Panc1 (cell line): Measurements from ENCODE around the gene MAMDC2. TPM values are rescaled to one million over a fixed set of nuclear protein-coding genes. Genes with fewer than 3 reads are reported as not detected.

ENCODE experiments used
- ATAC-seq: fragments of 200-7000 bp; cut with Tn5 transposase; 2 replicates; pipeline ENCODE4 v1.9.1; 2020; ENCODE audit warnings: mild to moderate bottlenecking, moderate library complexity
- BruUV-seq: library from RNA; stranded (reverse); fragments of 400-500 nt; replicated peaks from 2 replicates; lab custom pipeline; 2021; lab: Mats Ljungman, UMichigan
- CTCF ChIA-PET: fragments of 300-600 bp; sonication (Branson Sonifier 250); formaldehyde crosslinking; loops from one replicate; lab custom pipeline; 2022; ENCODE audit warnings: antibody characterized with exemption; lab: Charles Lee
- POLR2A ChIA-PET: fragments of 300-600 bp; sonication (Branson Sonifier 250); formaldehyde crosslinking; loops from one replicate; lab custom pipeline; 2022; ENCODE audit warnings: antibody characterized with exemption; lab: Charles Lee
- DNase-seq: peaks from one replicate; pipeline ENCODE4 v3.0.0-alpha.2; 2010; ENCODE audit warnings: low read depth, low spot score
- H3K27ac ChIP-seq: 2 replicates; pipeline ENCODE4 v1.5.1; 2011; ENCODE audit warnings: mild to moderate bottlenecking, low read length, inconsistent platforms
- H3K27me3 ChIP-seq: fragments of 200-500 bp; sonication (Bioruptor generic); 2 replicates; pipeline ENCODE4 v1.6.0; 2014; ENCODE audit warnings: low read length, inconsistent platforms; ENCODE audit not compliant: control insufficient read depth, insufficient read depth
- H3K36me3 ChIP-seq: fragments of 200-500 bp; sonication (Bioruptor generic); 2 replicates; pipeline ENCODE4 v1.5.1; 2014; ENCODE audit warnings: inconsistent platforms, mild to moderate bottlenecking, low read length, moderate library complexity; ENCODE audit not compliant: control insufficient read depth, insufficient read depth
- H3K4me1 ChIP-seq: 2 replicates; pipeline ENCODE4 v1.5.1; 2011; ENCODE audit warnings: inconsistent platforms, mild to moderate bottlenecking, low read length, moderate library complexity; ENCODE audit not compliant: control insufficient read depth, insufficient read depth
- H3K4me3 ChIP-seq, 2 experiments: 2 replicates each; pipeline ENCODE4 v1.5.1; 2011 to 2012; ENCODE audit warnings: low read depth in 2 of 2, low read length in 2 of 2, mild to moderate bottlenecking in 2 of 2, inconsistent platforms in 1 of 2, moderate library complexity in 1 of 2
- H3K9me3 ChIP-seq: fragments of 200-500 bp; sonication (Bioruptor generic); 2 replicates; pipeline ENCODE4 v1.5.1; 2014; ENCODE audit warnings: low read depth, mild to moderate bottlenecking, inconsistent platforms, low read length, moderate library complexity; ENCODE audit not compliant: control insufficient read depth, insufficient read depth
- POLR2AphosphoS5 ChIP-seq: IDR thresholded peaks from 2 replicates; pipeline ENCODE4 v1.6.1; 2012; ENCODE audit warnings: mild to moderate bottlenecking, low read depth, low read length, moderate library complexity
- SIN3A ChIP-seq: IDR thresholded peaks from 2 replicates; pipeline ENCODE4 v1.6.1; 2012; ENCODE audit warnings: low read depth, mild to moderate bottlenecking, low read length, moderate library complexity, borderline replicate concordance; ENCODE audit not compliant: insufficient read depth
- TCF7L2 ChIP-seq: IDR thresholded peaks from 2 replicates; pipeline ENCODE4 v1.6.1; 2011; ENCODE audit warnings: mild to moderate bottlenecking, low read depth, low read length, inconsistent platforms
- in situ Hi-C: cut with HindIII; loops from 2 replicates; pipeline ENCODE4 v1.10.0; 2016; ENCODE audit warnings: low sequenced_read_pairs, low pct_unique_long_range_greater_than_20kb
- intact Hi-C: fragments of 100-400 bp; cut with micrococcal nuclease; formaldehyde crosslinking; loops from one replicate; pipeline ENCODE4 v1.10.0; 2022; ENCODE audit not compliant: unreplicated experiment
- total RNA-seq: library from RNA; stranded (reverse); gene quantifications from one replicate; pipeline ENCODE4 v1.2.1, GENCODE V29; 2021; ENCODE audit not compliant: unreplicated experiment
- TF ChIP-seq, protein P1 (sequence below): fragments of 450-650 bp; IDR thresholded peaks from 2 replicates; pipeline ENCODE4 v1.5.1; 2017; ENCODE audit warnings: mild to moderate bottlenecking
- TF ChIP-seq, protein P2 (sequence below), 2 experiments: IDR thresholded peaks; 2 replicates each; pipeline ENCODE4 v1.6.1; 2011 to 2012; ENCODE audit warnings: low read depth in 2 of 2, control low read depth in 1 of 2, low read length in 1 of 2, mild to moderate bottlenecking in 1 of 2, moderate library complexity in 1 of 2; ENCODE audit not compliant: insufficient read depth in 1 of 2

Gene MAMDC2
- total RNA-seq, 1 experiment from 2014 or later: 1.5 TPM

DNA sequence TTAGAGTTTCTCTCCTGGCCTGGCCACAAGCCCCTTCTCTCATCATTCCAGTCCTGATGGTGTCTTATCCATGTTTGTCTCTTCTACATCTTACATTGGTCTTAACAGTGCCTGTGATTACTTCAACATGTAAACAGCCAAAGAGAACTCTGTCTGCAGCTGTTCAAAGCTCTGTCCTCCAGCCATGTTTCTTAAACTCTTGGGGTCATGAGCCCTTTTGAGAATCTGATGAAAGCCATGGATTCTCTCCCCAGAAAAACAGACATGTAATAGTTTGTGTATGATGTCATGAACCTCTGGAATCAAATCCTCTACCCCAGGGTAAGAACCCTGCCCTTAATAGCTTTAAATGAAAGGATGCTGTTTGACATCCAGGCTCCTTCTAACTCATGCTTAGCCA is 30.1 kb downstream of the MAMDC2 start:
- BruUV-seq: no TSS peak
- H3K9me3 ChIP-seq: no peaks in the 10 kb centered on the region
- no peaks in the 10 kb centered on the region for H3K27me3 ChIP-seq
- TF ChIP-seq, protein P1, sequence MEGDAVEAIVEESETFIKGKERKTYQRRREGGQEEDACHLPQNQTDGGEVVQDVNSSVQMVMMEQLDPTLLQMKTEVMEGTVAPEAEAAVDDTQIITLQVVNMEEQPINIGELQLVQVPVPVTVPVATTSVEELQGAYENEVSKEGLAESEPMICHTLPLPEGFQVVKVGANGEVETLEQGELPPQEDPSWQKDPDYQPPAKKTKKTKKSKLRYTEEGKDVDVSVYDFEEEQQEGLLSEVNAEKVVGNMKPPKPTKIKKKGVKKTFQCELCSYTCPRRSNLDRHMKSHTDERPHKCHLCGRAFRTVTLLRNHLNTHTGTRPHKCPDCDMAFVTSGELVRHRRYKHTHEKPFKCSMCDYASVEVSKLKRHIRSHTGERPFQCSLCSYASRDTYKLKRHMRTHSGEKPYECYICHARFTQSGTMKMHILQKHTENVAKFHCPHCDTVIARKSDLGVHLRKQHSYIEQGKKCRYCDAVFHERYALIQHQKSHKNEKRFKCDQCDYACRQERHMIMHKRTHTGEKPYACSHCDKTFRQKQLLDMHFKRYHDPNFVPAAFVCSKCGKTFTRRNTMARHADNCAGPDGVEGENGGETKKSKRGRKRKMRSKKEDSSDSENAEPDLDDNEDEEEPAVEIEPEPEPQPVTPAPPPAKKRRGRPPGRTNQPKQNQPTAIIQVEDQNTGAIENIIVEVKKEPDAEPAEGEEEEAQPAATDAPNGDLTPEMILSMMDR: no peak
- TF ChIP-seq POLR2AphosphoS5: no peak
- no peak for TF ChIP-seq TCF7L2
- TF ChIP-seq, protein P2, sequence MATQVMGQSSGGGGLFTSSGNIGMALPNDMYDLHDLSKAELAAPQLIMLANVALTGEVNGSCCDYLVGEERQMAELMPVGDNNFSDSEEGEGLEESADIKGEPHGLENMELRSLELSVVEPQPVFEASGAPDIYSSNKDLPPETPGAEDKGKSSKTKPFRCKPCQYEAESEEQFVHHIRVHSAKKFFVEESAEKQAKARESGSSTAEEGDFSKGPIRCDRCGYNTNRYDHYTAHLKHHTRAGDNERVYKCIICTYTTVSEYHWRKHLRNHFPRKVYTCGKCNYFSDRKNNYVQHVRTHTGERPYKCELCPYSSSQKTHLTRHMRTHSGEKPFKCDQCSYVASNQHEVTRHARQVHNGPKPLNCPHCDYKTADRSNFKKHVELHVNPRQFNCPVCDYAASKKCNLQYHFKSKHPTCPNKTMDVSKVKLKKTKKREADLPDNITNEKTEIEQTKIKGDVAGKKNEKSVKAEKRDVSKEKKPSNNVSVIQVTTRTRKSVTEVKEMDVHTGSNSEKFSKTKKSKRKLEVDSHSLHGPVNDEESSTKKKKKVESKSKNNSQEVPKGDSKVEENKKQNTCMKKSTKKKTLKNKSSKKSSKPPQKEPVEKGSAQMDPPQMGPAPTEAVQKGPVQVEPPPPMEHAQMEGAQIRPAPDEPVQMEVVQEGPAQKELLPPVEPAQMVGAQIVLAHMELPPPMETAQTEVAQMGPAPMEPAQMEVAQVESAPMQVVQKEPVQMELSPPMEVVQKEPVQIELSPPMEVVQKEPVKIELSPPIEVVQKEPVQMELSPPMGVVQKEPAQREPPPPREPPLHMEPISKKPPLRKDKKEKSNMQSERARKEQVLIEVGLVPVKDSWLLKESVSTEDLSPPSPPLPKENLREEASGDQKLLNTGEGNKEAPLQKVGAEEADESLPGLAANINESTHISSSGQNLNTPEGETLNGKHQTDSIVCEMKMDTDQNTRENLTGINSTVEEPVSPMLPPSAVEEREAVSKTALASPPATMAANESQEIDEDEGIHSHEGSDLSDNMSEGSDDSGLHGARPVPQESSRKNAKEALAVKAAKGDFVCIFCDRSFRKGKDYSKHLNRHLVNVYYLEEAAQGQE (IDR thresholded peaks at IDR 0.05; ENCODE audit: insufficient read depth in 1 of 2, low read depth in 2 of 2, low read length in 1 of 2): no peak
- no peak for TF ChIP-seq SIN3A
- H3K4me1 ChIP-seq: no peaks in the 10 kb centered on the region
- intact Hi-C loops: no loop called here
- no peaks in the 10 kb centered on the region for H3K36me3 ChIP-seq
- no peak overlapping the region for H3K27ac ChIP-seq
- no peak overlapping the region for H3K4me3 ChIP-seq
- ATAC-seq (no peak), DNase-seq (no peak)
- POLR2A ChIA-PET: no interaction called here
- in situ Hi-C loops: no loop called here
- CTCF ChIA-PET: no interaction called here

DNA sequence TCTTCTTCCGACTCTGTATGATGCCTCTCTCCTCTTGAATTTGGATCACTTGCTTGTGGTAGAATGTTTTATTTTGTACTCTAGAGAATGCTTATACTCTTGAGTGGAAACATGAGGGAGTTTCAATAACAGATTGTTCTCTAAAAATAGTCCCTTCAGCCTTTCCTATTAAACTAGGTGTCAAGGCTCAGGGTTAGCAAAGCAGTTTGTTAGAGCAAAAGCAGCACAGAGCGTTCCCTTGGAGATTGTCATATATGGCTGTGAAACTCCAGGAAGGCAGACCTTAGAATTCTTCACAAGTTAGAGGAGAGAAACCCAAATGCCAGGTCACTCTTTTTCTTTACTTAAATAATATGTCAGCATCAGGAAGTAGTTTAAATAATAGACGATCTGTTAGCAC is 33.0 kb downstream of the MAMDC2 start:
- Histone ChIP-seq H3K9me3 (no peaks in the 10 kb centered on the region), H3K27me3 (no peaks in the 10 kb centered on the region), H3K4me1 (no peaks in the 10 kb centered on the region), H3K36me3 (no peaks in the 10 kb centered on the region), H3K4me3 (no peak overlapping the region), H3K27ac (no peak overlapping the region)
- POLR2A ChIA-PET: no interaction called here
- CTCF ChIA-PET: no interaction called here
- TF ChIP-seq SIN3A (no peak), TCF7L2 (no peak), POLR2AphosphoS5 (no peak)
- TF ChIP-seq, protein P1: no peak
- TF ChIP-seq, protein P2 (IDR thresholded peaks at IDR 0.05; ENCODE audit: insufficient read depth in 1 of 2, low read depth in 2 of 2, low read length in 1 of 2): no peak
- BruUV-seq: no TSS peak
- no peak for ATAC-seq
- in situ Hi-C loops (no loop called here), intact Hi-C loops (no loop called here)
- DNase-seq: no peak
